Activated B cell treated with CpG ODN at 0.5 μM for 24 hours (primary cell): ENCODE measurements around the gene RPL6. TPM values are rescaled to one million over a fixed set of nuclear protein-coding genes. Genes with fewer than 3 reads are reported as not detected.

ENCODE experiments used
- ATAC-seq: fragments of 200-7000 bp; cut with Tn5 transposase; one replicate; pipeline ENCODE4 v1.10.0; 2021; ENCODE audit warnings: low read depth, mild to moderate bottlenecking, moderate library complexity
- CTCF ChIA-PET: fragments of 350-600 bp; sonication (Branson Sonifier 250); formaldehyde crosslinking; loops from one replicate; lab custom pipeline; 2021; ENCODE audit warnings: antibody characterized with exemption; lab: Charles Lee
- POLR2A ChIA-PET: fragments of 350-600 bp; sonication (Branson Sonifier 250); formaldehyde crosslinking; loops from one replicate; lab custom pipeline; 2021; ENCODE audit warnings: antibody characterized with exemption; lab: Charles Lee
- DNase-seq: peaks from one replicate; pipeline ENCODE4 v3.0.0; 2022
- H3K27ac Mint-ChIP-seq: one replicate; pipeline ENCODE4 v1.8.0; 2020; ENCODE audit warnings: mixed read lengths
- H3K27me3 Mint-ChIP-seq: one replicate; pipeline ENCODE4 v1.8.0; 2021; ENCODE audit warnings: mixed read lengths
- H3K36me3 Mint-ChIP-seq: one replicate; pipeline ENCODE4 v1.8.0; 2021; ENCODE audit warnings: low read depth, mixed read lengths
- H3K4me1 Mint-ChIP-seq: one replicate; pipeline ENCODE4 v1.8.0; 2021; ENCODE audit warnings: mixed read lengths
- H3K4me3 Mint-ChIP-seq: one replicate; pipeline ENCODE4 v1.8.0; 2020; ENCODE audit warnings: mild to moderate bottlenecking, mixed read lengths
- H3K9me3 Mint-ChIP-seq: one replicate; pipeline ENCODE4 v1.8.0; 2020; ENCODE audit warnings: mixed read lengths
- CTCF ChIP-seq: fragments of 200-600 bp; IDR thresholded peaks from one replicate; pipeline ENCODE4 v1.8.0; 2022; ENCODE audit warnings: antibody characterized with exemption, mild to moderate bottlenecking
- intact Hi-C: fragments of 100-400 bp; cut with micrococcal nuclease; formaldehyde crosslinking; loops from one replicate; pipeline ENCODE4 v1.15.1; 2024
- total RNA-seq: library from RNA; stranded (reverse); gene quantifications from 2 replicates; pipeline ENCODE4 v1.2.3, GENCODE V29; 2022

The RPL6 gene
- total RNA-seq, 1 donor from 2014 or later = 2,197 TPM

- Mint-ChIP-seq H3K27me3 (no peaks in the 10 kb centered on the region), H3K36me3 (no peaks in the 10 kb centered on the region), H3K9me3 (no peaks in the 10 kb centered on the region), H3K4me1 (peaks cover 34% of the 10 kb centered on the region), H3K4me3 (peak overlapping the region; percentile 91), H3K27ac (no peak overlapping the region)
- ChIA-PET POLR2A (no interaction called here), CTCF (no interaction called here)
- TF ChIP-seq CTCF = no peak
- ATAC-seq (no peak), DNase-seq (no peak)
- intact Hi-C loops = loop anchor here (1.0 to 10.0 kb wide), 8 partner anchors 26 to 788 kb away; partner anchors contain the start of genes ACAD10, ATXN2, BRAP and RPL6
These were observed 26.5 kb downstream of the RPL6 start for GRCh38 chr12:112382866-112383265.

GRCh38 chr12:112381883-112382796, 27.3 kb downstream of the RPL6 start, which contains the start of gene HECTD4:
HECTD4 (minus strand) TSS chr12:112382431; CDS start chr12:112382128, 303 bp downstream.
- intact Hi-C loops = loop anchor here (1.0 to 10.0 kb wide), 8 partner anchors 27 to 787 kb away; partner anchors contain the start of genes ACAD10, ATXN2, BRAP and RPL6
- ChIA-PET POLR2A (interaction anchor here (0.5 to 1.5 kb wide), 2 partner anchors 29 to 571 kb away, joined by 5 to 9 read pairs; no protein-coding TSS in a partner anchor), CTCF (no interaction called here)
- H3K27me3 Mint-ChIP-seq = no peaks in the 10 kb centered on the region
- H3K4me1 Mint-ChIP-seq = peaks cover 30% of the 10 kb centered on the region
- H3K36me3 Mint-ChIP-seq = no peaks in the 10 kb centered on the region
- peak; percentile 96 for ATAC-seq
- DNase-seq = peak; percentile 96
- TF ChIP-seq CTCF = no peak
- no peaks in the 10 kb centered on the region for H3K9me3 Mint-ChIP-seq
- peak within 1 kb of the TSS; percentile 88 for H3K27ac Mint-ChIP-seq
- peak within 1 kb of the TSS; percentile 97 for H3K4me3 Mint-ChIP-seq

GRCh38 chr12:112381406-112381882, 28.0 kb downstream of the RPL6 start:
- peak overlapping the region; percentile 97 for H3K4me3 Mint-ChIP-seq
- peaks cover 33% of the 10 kb centered on the region for H3K4me1 Mint-ChIP-seq
- TF ChIP-seq CTCF = no peak
- ATAC-seq = peak; percentile 34
- CTCF ChIA-PET = no interaction called here
- no peaks in the 10 kb centered on the region for H3K9me3 Mint-ChIP-seq
- H3K27me3 Mint-ChIP-seq = no peaks in the 10 kb centered on the region
- POLR2A ChIA-PET = interaction anchor here (0.5 to 1.5 kb wide), 4 partner anchors 10 to 785 kb away, joined by 5 to 9 read pairs (median 5); no protein-coding TSS in a partner anchor
- no peak for DNase-seq
- H3K27ac Mint-ChIP-seq = peak overlapping the region; percentile 88
- intact Hi-C loops = loop anchor here (5.0 to 10.0 kb wide), 3 partner anchors 304 to 787 kb away; partner anchors contain the start of genes ACAD10, ATXN2 and BRAP
- H3K36me3 Mint-ChIP-seq = no peaks in the 10 kb centered on the region

- Mint-ChIP-seq H3K4me1 (peaks cover 34% of the 10 kb centered on the region), H3K36me3 (no peaks in the 10 kb centered on the region), H3K27me3 (no peaks in the 10 kb centered on the region), H3K27ac (peak overlapping the region; percentile 88), H3K4me3 (peak overlapping the region; percentile 97), H3K9me3 (no peaks in the 10 kb centered on the region)
- CTCF ChIA-PET = no interaction called here
- no peak for ATAC-seq
- POLR2A ChIA-PET = interaction anchor here (0.5 to 1.5 kb wide), 4 partner anchors 9 to 784 kb away, joined by 5 to 9 read pairs (median 5); no protein-coding TSS in a partner anchor
- DNase-seq = peak; percentile 16
- intact Hi-C loops = loop anchor here (5.0 to 10.0 kb wide), 3 partner anchors 304 to 786 kb away; partner anchors contain the start of genes ACAD10, ATXN2 and BRAP
- no peak for TF ChIP-seq CTCF
These were observed 28.6 kb downstream of the RPL6 start for GRCh38 chr12:112380663-112381405.
